ENCODE results near the gene NBAS. TPM values are rescaled to one million over a fixed set of nuclear protein-coding genes. Genes with fewer than 3 reads are reported as not detected.
A peak's percentile ranks its signal among the peaks of the same experiment; 100 is the strongest.

Gene NBAS
- total and polyA plus RNA-seq, 7 donors, result 19.5 to 52.8 (median 27.0) TPM

GRCh38 chr2:15388406-15389325, 172.5 kb downstream of the NBAS start:
- no peak for DNase-seq
- intact Hi-C loops (cut with DNase I), result no loop called here
- H3K36me3 ChIP-seq (ENCODE audit: insufficient read depth in 1 of 2, low read depth in 1 of 2), result peaks cover 0 to 21% of the 10 kb centered on the region in 2 donors
- ATAC-seq, result no peak
- H3K27me3 ChIP-seq (ENCODE audit: insufficient read depth in 3 of 3, low read length in 2 of 3), result no peaks in the 10 kb centered on the region
- no peak overlapping the region for H3K27ac ChIP-seq
- H3K4me1 ChIP-seq, result no peaks in the 10 kb centered on the region
- H3K4me3 ChIP-seq, result no peak overlapping the region
- TF ChIP-seq CTCF (IDR thresholded peaks at IDR 0.05), result no peak
- 92 to 93% (median 93%) methylated on average over 5 of the region's 5 CpGs for WGBS, 3 donors
- no peaks in the 10 kb centered on the region for H3K9me3 ChIP-seq

DNA sequence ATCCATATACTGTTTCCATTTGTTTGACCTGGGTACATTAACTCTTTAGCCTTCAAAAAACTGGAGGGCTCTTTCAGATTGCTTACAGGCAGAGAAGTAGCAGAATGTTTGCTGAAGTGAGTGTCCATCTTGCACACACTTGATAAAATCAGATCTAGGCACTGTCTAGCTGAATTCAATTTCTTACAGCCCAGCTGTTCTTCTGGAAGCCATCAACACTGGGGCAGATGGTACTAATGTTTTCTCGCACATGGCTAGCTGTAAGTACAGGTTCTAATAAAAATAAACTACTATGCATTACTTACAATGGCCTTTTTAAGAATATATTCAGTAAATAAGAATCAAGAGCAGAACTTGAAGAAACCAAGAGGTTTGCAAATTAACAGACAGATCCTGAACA, 175.9 kb downstream of the NBAS start:
- ATAC-seq, result no peak
- Histone ChIP-seq H3K27me3 (ENCODE audit: insufficient read depth in 3 of 3, low read length in 2 of 3) (no peaks in the 10 kb centered on the region), H3K4me3 (no peak overlapping the region), H3K9me3 (no peaks in the 10 kb centered on the region), H3K36me3 (ENCODE audit: insufficient read depth in 1 of 2, low read depth in 1 of 2) (peaks cover 4 to 31% of the 10 kb centered on the region in 2 donors), H3K4me1 (no peaks in the 10 kb centered on the region), H3K27ac (no peak overlapping the region)
- no peak for DNase-seq
- 81 to 84% (median 81%) methylated on average over 1 of the region's 1 CpG for WGBS, 3 donors
- TF ChIP-seq CTCF (IDR thresholded peaks at IDR 0.05), result no peak
- intact Hi-C loops (cut with DNase I), result no loop called here

- Histone ChIP-seq H3K4me3 (no peak overlapping the region), H3K4me1 (no peaks in the 10 kb centered on the region), H3K27me3 (ENCODE audit: insufficient read depth in 3 of 3, low read length in 2 of 3) (no peaks in the 10 kb centered on the region), H3K9me3 (no peaks in the 10 kb centered on the region), H3K36me3 (ENCODE audit: insufficient read depth in 1 of 2, low read depth in 1 of 2) (peaks cover 11 to 31% of the 10 kb centered on the region in 2 donors), H3K27ac (no peak overlapping the region)
- no peak for TF ChIP-seq CTCF (IDR thresholded peaks at IDR 0.05)
- WGBS, 3 donors, result 68 to 91% (median 71%) methylated on average over 7 of the region's 7 CpGs
- ATAC-seq (peak in 3 of 4 donors; percentile 51 to 77 (median 56)), DNase-seq (peak in 1 of 2 donors; percentile 51)
- intact Hi-C loops (cut with DNase I), result no loop called here
Measured at GRCh38 chr2:15383695-15384350, 177.3 kb downstream of the NBAS start.

DNA sequence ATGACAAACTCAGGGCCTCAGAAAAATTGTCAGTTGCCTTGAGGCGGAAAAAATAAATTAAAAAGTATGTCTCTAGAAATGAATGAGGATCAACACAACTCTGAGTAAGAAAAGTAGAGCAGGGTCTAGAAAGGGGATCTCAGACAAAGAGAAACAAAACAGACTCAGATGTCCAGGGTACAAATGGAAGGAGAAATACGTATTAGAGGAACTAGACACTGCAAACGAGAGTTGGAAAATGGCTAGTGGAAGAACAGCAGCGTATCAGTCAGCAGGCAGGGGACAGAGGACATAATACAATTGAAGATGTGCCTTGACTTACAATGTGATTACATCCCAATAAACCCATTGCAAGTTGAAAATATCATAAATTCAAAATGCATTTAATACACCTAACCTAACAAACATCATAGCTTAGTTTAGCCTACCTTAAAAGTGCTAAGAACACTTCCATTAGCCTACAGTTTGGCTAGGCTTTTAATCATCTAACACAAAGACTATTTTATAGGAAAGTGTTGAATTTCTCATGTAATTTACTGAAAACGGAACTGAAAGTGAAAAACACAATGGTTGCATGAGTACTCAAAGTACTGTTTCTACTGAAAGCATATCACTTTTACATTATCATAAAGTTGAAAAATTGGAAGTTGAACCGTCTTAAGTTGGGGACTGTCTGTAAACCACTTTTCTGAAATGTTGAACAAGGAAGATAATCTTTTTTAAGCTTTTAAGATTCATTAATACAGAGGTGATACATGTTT, 182.8 kb downstream of the NBAS start:
- Histone ChIP-seq H3K27ac (no peak overlapping the region), H3K9me3 (no peaks in the 10 kb centered on the region), H3K4me3 (no peak overlapping the region), H3K4me1 (no peaks in the 10 kb centered on the region), H3K27me3 (ENCODE audit: insufficient read depth in 3 of 3, low read length in 2 of 3) (no peaks in the 10 kb centered on the region), H3K36me3 (ENCODE audit: insufficient read depth in 1 of 2, low read depth in 1 of 2) (peaks cover 11 to 55% of the 10 kb centered on the region in 2 donors)
- no peak for TF ChIP-seq CTCF (IDR thresholded peaks at IDR 0.05)
- DNase-seq (no peak), ATAC-seq (no peak)
- 79 to 90% (median 86%) methylated on average over 6 of the region's 6 CpGs for WGBS, 3 donors
- intact Hi-C loops (cut with DNase I), result no loop called here

Data from psoas muscle (tissue), 8 donors.